HG02610 (cell line): ENCODE data around the gene HADHA.
A peak's percentile ranks its signal among the peaks of the same experiment; 100 is the strongest.

Source experiments
- ATAC-seq: cut with Tn5 transposase; IDR thresholded peaks from one replicate; pipeline ENCODE4 v1.9.1; 2021; ENCODE audit warnings: mild to moderate bottlenecking, moderate library complexity; ENCODE audit not compliant: unreplicated experiment

The HADHA gene

DNA sequence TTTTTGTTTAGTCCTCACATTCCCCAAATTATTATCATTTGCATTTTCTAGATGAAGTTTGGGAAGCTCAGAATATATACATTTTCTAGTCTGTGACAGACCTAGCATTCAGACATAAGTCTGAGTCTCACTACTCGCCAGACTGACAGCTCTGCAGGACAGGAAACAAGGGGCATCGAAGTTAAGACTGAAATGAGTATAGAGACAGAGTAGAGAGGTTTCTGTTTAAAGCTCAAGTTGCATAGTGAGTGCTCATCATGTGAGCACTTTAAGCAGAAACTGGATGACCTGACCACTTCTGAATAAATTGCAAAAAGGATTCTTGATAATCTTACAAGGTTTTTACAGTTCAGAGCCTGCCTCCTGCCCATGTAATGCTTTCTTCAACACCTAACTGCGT is 1.4 kb upstream of the HADHA start:
- ATAC-seq, result peak; percentile 82

DNA sequence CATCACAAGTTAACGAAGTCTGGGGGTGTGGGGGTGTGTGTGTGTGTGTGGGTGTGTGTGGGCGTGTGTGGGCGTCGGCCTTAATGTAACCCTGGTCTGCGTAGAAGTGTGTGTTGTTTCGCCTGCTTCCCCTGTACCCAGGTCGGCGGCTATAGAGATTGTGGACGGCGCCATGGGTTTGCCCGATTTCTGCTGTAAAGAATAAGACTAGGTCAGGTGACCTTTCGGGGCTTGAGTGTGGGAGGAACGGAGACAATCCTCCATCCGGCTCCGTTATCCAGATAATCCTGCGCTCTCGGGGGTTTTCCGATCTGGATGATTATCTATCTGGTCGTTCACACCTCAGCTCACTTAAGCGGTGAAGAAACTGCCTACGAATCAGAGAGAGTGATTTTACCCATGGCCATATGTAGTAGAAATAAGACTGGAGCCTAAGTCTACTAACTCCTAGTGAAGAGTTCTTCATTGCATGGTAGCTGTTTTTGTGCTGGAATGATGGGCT is 850 bp upstream of the HADHA start:
- peak; percentile 10 for ATAC-seq

DNA sequence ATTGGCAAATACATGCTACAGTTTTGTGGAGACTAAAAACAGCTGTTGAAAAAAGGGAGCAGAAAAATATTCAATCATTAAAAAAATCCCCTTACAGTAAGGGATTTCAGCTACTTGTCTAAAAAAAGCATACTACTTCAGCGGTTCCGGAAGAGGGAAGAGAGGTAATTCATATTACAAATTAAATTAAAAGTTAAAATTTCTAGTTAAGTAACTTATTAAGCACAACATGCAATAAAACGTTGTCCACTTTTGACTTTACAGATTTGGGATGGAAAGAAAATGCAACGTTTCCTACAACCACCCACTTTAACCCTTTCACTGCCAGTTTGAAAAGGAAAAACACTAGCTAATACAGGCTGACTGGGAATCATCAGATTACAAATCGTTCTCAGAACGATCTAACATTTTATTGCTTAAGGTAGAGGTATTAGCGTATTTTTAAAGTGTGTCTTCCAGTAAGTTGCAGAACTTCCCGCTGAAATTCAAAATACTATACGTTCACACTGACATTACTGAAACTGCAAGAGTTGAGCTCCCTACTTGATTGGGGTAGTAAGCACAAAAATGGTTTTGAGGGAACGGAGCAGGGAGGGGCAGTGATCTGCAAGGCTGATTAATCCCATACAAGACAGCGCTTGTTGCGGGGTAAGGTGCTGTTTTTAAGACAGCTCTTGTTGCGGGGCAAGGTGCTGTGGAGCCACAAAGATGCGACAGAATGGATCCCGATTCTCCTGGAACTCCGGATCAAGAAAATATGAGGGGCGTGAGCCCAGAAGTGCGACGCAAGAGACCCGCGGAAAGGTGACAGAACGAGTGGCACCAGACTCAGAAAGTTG is 743 bp downstream of the HADHA start:
- no peak for ATAC-seq

DNA sequence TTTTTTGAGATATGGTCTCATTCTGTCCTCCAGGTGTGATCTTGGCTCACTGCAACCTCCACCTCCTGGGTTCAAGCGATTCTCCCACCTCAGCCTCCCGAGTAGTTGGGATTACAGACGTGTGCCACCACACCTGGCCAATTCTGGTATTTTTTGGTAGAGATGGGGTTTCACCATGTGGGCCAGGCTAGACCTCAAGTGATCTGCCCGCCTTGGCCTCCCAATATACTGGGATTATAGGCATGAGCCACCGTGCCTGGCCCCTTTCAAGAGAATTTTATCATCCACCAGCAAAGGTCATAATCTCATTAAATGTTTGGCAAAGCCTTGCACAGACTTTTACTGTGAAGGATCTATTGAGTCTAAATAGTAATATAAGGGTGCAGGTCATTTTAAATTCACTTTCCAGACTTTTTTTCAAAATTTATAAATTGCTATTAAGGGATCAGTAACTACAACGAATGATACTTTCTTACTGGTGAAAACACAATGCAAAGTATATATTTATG is 2.5 kb downstream of the HADHA start:
- no peak for ATAC-seq

DNA sequence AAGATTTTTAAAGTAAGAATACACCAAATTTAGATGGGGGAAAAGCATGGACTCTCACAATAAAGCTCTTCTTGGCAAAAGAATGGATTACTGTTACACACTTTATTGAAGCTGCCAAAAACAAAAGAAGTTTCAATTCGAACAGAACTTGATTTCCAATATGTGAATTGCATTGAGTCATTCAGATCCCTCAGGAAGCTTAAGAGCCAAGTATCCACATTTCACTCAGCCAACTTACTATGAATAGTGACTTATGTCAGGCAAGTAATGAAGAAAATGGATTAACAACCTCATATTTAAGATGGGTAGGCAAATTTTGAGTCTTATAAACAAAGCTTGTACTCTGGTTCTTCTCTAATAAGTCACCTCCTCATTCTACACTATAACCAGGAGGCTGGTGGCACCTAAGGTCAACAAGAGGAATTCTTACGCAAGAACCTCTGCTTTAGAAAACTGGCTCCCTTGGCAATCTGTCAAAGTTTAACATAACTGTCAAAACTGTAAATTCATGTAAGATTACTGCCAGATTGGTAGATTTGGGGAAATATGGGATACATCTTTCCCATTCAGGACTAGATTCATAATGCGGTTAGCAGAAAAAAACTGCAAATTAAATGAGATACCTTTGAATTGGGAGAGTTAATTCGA is 6.0 kb downstream of the HADHA start:
- ATAC-seq, result no peak

DNA sequence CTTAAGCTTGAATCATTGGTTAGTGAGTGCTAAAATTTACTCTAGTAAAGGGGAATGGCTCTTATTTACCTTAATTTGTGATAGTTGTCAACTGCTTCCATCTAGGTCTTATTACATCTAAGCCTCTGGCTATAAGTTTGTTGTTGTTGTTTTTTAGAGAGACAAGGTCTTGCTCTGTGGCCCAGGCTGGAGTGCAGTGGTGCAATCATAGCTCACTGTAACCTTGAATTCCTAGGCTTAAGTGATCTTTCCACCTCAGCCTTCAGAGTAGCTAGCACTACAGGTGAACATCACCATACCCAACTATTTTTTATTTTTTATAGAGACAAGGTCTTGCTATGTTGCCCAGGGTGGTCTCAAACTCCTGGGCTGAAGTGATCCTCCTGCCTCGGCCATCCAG is 6.6 kb downstream of the HADHA start:
- ATAC-seq, result no peak

DNA sequence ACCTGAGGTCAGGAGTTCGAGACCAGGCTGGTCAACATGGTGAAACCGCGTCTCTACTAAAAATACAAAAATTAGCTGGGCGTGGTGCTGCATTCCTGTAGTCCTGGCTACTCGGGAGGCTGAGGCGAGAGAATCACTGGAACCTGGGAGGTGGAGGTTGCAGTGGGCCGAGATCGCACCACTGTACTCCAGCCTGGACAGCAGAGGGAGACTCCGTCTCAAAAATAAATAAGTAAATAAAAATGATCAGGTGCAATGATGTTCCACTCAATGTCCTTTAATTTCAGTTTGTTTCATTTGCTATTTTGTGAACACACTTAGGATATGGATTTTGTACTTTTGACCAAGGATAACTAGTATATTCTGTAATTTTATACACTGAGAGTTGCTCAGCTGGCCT is 9.3 kb downstream of the HADHA start:
- no peak for ATAC-seq

DNA sequence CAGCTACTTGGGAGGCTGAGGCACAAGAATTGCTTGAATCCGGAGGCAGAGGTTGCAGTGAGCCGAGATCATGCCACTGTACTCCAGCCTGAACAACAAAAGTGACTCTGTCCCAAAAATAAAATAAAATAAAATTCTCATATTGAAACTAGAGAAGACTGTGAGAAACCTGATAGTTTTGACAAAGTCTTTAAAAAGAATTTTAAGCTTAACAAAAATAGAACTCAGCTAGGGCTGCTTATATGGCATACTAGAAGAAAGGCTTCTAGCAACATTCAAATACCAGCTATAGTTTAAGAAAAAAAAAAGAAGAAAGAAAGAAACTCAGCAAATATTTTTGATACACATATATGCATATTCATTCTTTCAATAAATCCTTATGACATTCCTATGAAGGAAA is 13.6 kb downstream of the HADHA start:
- ATAC-seq, result no peak

DNA sequence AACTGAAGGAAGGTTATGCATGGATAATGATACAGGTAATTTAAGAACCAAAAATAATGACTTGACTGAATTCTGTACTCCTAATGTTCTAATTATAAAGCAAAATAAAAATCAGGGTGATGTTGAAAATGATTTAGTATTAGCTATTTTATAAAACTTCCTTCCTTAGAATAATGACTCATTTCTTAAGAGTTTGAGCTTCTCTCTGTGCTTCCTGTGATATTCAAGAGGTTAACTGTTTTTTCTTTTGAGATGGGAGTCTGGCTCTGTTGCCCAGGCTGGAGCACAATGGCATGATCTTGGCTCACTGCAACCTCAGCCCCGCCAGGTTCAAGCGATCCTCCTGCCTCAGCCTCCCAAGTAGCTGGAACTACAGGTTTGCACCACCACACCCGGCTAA is 14.8 kb downstream of the HADHA start:
- no peak for ATAC-seq

DNA sequence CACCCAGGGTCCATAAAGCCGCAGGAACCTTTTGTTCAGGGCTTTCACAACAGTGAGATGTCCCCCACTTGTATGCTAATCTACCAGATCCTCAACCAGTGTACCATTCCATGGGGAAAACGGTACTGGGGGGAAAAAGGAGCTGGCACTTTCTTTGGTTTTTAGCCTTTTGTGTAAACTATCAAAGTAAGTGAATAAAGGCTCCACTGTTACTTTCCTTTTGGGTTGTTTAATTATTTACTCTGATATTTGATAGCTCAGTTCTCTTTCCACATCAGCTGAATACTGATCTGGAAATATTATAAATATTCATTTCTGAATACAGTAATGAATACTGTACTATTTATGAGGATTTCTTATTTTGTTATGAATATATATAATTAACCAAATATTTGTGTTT is 20.3 kb downstream of the HADHA start:
- no peak for ATAC-seq

DNA sequence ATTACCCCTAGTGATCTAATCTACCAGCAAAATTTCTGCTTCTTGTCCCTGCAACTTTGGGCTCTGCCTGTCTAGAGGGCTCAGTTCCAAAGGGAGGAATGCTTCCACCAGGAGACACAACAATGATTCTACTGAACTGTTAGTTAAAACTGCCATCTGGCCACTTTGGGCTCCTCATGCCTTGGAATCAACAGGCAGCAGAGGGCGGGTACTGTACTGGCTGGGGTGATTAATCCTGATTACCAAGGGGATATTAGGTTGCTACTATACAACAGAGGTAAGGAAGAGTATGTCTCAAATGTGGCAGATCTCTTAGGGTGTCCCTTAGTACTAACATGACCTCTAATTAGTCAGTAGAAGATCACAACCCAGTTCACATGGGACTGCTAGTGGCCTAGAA is 21.4 kb downstream of the HADHA start:
- ATAC-seq, result no peak

DNA sequence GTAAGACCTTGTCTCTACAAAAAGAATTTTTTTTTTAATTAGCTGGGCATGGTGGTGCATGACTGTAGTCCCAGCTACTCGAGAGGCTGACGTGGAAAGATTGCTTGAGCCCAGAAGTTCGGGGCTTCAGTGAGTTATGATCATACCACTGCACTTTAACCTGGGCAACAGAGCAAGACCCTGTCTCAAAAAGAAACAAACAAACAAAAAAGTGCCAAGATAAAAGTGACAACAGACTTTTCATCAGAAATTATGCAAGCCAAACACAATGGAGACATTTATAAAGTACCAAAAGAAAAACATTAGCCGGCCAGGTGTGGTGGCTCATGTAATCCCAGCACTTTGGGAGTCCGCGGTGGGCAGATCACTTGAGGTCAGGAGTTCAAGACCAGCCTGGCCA is 26.7 kb downstream of the HADHA start:
- ATAC-seq, result no peak

DNA sequence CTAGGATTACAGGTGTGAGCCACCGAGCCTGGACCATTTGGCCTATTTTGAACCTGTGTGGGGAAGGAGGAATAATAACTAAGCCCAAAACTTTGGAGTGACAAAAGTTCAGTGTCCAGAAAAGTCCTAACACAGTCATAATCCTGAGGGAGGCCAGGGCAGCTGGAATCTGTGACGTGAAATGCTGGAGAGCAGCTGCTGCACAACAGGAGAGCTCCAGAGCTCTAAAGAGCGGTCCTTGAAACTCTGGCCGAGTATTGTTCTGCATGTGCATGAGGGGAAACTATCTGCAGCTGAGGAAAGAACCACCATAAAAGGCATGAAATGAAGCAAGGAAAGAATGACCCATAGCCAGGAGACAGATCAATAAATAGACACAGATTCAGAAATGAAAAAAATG is 27.8 kb downstream of the HADHA start:
- no peak for ATAC-seq

DNA sequence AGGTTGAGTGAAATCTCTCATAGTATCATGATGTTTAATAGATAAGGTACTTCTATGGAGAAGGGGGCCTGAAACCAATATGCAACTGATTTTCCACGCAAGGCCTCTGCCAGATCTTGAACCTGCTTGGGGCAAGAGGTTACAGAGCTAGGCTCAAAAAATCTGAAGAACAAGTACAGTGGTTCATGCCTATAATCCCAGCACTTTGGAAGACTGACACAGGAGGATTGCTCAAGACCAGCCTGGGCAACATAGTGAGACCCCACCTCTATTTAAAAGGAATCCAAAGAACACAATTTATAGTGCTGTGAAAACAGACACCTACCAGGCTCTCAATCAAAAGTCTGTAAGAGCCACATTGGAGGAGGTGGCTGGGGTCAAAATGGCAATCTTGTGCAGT is 28.6 kb downstream of the HADHA start:
- no peak for ATAC-seq

DNA sequence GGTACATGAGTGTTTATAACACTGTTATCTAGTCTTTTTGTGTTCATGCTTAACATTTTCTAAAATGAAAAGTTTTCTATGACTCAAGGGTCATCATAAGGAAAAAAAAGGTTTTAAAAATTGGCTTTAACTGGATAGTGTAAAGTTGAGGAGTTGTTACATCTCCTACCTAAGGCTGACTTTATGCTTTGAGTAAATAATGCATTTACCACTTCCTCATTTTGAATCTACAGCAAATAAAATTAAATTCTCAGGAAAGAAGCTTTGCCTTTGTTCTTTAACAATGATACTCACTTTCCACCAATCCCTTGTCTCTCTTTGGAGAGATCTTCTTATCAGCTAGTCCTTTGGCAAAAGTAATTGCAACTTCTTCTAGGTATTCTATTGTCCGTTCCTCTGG is 29.7 kb downstream of the HADHA start:
- no peak for ATAC-seq

DNA sequence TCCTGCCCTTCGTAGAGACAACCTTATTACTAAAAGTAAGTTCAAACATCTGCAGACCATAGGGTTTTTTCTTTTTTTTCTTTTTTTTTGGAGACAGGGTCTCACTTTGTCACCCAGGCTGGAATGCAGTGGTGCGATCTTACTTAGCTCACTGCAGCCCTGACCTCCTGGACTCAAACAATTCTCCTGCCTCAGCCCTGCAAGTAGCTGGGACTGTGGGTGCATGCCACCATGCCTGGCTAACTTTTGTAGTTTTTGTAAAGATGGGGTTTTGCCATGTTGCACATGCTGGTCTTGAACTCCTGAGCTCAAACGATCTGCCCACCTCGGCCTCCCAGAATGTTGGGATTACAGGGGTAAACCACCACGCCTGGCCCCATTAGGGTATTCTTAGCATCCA is 32.4 kb downstream of the HADHA start:
- no peak for ATAC-seq

DNA sequence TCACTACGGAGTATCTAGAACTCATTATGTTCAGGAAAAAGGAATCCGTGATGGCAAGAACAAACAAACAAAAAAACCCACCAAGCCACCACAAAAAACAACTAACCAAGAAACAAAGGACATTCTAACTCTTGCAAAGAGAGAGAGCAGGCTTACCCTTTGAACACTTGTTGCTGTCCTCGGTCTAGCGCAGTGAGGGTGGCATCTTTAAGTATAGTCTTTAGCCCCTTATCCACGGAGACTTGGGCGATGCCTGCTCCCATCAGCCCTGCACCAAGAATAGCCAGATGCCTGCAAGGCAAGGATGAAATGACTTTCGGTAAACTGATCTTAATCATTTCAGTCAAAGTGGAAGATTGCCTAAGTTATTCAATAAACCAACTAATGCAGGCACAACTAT is 40.5 kb downstream of the HADHA start:
- no peak for ATAC-seq

DNA sequence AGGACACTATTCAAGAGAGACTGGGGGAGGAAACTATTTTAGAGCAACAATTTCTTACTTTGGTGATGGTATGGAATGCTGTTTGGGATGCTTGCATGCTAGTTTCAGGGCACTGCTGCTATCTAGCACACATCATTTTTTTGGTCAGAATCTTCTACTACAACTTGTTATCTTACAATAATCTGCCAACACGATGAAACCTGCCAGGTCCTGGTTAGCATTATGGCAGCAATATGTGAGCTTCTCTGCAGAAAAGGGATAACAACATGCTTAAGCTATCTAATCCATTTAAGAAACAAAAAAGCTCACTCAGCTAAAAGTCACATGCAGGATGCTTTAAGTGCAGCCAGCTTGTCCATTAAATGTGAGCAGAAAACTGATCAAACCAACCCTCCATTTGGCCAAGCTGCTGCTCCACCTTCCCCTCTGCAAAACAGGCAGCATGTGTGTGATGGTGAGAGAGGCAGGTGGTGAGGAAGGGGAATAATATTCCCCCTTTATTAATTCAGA is 41.4 kb downstream of the HADHA start:
- no peak for ATAC-seq

DNA sequence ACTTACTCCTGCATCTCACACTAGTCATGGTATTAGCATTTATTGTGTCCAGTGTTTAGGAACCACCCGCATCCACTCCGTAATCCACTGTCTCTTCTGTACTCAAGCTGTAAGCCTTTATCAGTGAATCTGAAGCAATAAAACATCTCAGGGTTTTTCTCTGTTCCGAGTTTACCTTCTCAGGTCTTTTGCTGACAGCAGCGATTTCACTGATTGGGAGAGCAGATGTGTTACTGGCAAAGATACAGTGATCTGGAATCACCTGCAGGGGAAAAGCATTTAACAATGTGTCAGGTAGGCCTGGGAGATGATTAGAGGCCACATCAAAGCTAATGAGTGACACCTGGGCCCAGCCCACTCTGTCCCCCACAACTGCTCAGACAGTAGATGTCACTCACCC is 46.9 kb downstream of the HADHA start:
- no peak for ATAC-seq

DNA sequence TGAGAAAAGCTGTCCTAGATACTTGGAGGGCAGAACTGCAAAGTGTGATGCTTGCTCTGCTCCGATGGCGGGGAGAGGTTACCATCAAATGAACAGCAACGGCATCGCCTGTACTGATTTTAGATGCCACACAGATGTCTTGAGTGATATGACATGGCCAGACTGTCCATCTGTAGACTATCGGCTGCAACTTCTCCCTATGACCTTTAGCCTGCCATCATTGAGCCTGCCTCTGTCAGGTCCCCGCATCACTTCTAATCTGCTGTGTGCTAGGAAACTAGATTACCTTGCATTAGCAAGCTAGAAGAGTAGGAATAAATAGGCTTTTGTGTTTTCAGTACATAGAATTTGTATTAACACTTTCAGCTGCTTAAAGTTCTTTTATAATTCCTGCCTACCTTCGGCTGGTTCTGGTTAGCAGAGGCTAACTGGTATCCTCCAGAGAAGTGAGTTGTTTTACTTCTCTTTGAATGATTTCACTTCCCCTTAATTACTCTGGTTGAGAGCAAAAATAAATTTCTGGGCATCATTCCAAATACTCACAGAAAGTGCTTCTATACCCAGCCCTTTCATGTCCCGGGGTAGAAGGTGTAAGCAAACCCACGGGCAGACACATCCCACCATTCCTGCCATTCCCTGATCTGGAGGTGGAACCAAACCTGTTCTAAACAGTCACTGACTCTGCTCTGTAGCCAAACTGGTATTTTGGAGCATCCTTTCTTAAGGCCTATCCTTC is 47.6 kb downstream of the HADHA start:
- ATAC-seq, result no peak
